IMR-90 (cell line): ENCODE measurements around the gene MACF1. TPM values are rescaled to one million over a fixed set of nuclear protein-coding genes. Genes with fewer than 3 reads are reported as not detected.

Experiments
- ATAC-seq: fragments of 200-7000 bp; cut with Tn5 transposase; 2 replicates; pipeline ENCODE4 v1.9.1; 2020; ENCODE audit warnings: low read depth, mild to moderate bottlenecking, moderate library complexity
- BruUV-seq: library from RNA; stranded (reverse); fragments of 400-500 nt; replicated peaks from 2 replicates; lab custom pipeline; 2021; lab: Mats Ljungman, UMichigan
- CTCF ChIA-PET: fragments of 300-600 bp; formaldehyde crosslinking; extraction: SDS; loops from one replicate; lab custom pipeline; 2021; ENCODE audit warnings: antibody characterized with exemption; lab: Yijun Ruan, JAX
- POLR2A ChIA-PET: fragments of 300-600 bp; sonication (Branson Sonifier 250); formaldehyde crosslinking; loops from one replicate; lab custom pipeline; 2022; ENCODE audit warnings: antibody characterized with exemption; ENCODE audit not compliant: unreplicated experiment; lab: Charles Lee
- DNase-seq: peaks from one replicate; pipeline ENCODE4 v3.0.0; 2013
- H2AFZ ChIP-seq: replicated peaks from 2 replicates; pipeline ENCODE3; 2013; ENCODE audit warnings: low read length, mild to moderate bottlenecking; ENCODE audit not compliant: poor library complexity
- H2AK5ac ChIP-seq: 2 replicates; pipeline ENCODE4 v1.6.1; 2013; ENCODE audit warnings: low read depth, low read length, inconsistent platforms
- H2AK9ac ChIP-seq: replicated peaks from 2 replicates; pipeline ENCODE3; 2013; ENCODE audit warnings: mild to moderate bottlenecking, low read depth, low read length, moderate library complexity; ENCODE audit not compliant: poor library complexity
- H2BK120ac ChIP-seq: 2 replicates; pipeline ENCODE4 v1.6.1; 2013; ENCODE audit warnings: low read depth, low read length, inconsistent platforms
- H2BK15ac ChIP-seq: 3 replicates; pipeline ENCODE4 v1.6.1; 2013; ENCODE audit warnings: low read depth, low read length, inconsistent platforms
- H2BK20ac ChIP-seq: 2 replicates; pipeline ENCODE4 v1.6.1; 2013; ENCODE audit warnings: low read depth, mild to moderate bottlenecking, inconsistent platforms, low read length, moderate library complexity
- H2BK5ac ChIP-seq: 2 replicates; pipeline ENCODE4 v1.6.1; 2013; ENCODE audit warnings: mild to moderate bottlenecking, low read depth, low read length, inconsistent platforms; ENCODE audit not compliant: poor library complexity, severe bottlenecking
- H3K14ac ChIP-seq: replicated peaks from 2 replicates; pipeline ENCODE4 v1.6.1; 2013; ENCODE audit warnings: low read depth, low read length, inconsistent platforms
- H3K18ac ChIP-seq: 2 replicates; pipeline ENCODE4 v1.6.1; 2013; ENCODE audit warnings: low read depth, low read length, control low read depth
- H3K23ac ChIP-seq: 2 replicates; pipeline ENCODE4 v1.6.1; 2013; ENCODE audit warnings: low read depth, low read length, inconsistent platforms
- H3K27ac ChIP-seq: 2 replicates; pipeline ENCODE4 v1.5.1; 2013; ENCODE audit warnings: mild to moderate bottlenecking, control low read depth, low read length; ENCODE audit not compliant: insufficient read depth
- H3K27me3 ChIP-seq: 2 replicates; pipeline ENCODE4 v1.6.1; 2013; ENCODE audit warnings: low read length; ENCODE audit not compliant: control insufficient read depth, insufficient read depth
- H3K36me3 ChIP-seq: 2 replicates; pipeline ENCODE4 v1.6.1; 2013; ENCODE audit warnings: low read length, mixed read lengths; ENCODE audit not compliant: control insufficient read depth, insufficient read depth
- H3K4ac ChIP-seq: 2 replicates; pipeline ENCODE4 v1.6.1; 2013; ENCODE audit warnings: low read depth, low read length, inconsistent platforms
- H3K4me1 ChIP-seq: 2 replicates; pipeline ENCODE4 v1.6.1; 2013; ENCODE audit warnings: low read length, mixed read lengths; ENCODE audit not compliant: control insufficient read depth, insufficient read depth
- H3K4me2 ChIP-seq: 2 replicates; pipeline ENCODE4 v1.6.1; 2013; ENCODE audit warnings: low read depth, mild to moderate bottlenecking, control low read depth, low read length, moderate library complexity
- H3K4me3 ChIP-seq: 2 replicates; pipeline ENCODE4 v1.5.1; 2013; ENCODE audit warnings: low read depth, mild to moderate bottlenecking, control low read depth, low read length, moderate library complexity; ENCODE audit not compliant: insufficient read depth
- H3K56ac ChIP-seq: 2 replicates; pipeline ENCODE4 v1.6.1; 2013; ENCODE audit warnings: low read length, inconsistent platforms; ENCODE audit not compliant: insufficient read depth; ENCODE audit errors: extremely low read depth
- H3K79me1 ChIP-seq, 2 experiments: 2 replicates each; pipeline ENCODE4 v1.6.1; 2013; ENCODE audit warnings: low read length in 2 of 2, inconsistent platforms in 1 of 2, low read depth in 1 of 2
- H3K9ac ChIP-seq: 2 replicates; pipeline ENCODE4 v1.6.1; 2013; ENCODE audit warnings: low read depth, low read length, control low read depth
- H3K9me1 ChIP-seq: 2 replicates; pipeline ENCODE4 v1.6.1; 2013; ENCODE audit warnings: low read length, inconsistent platforms; ENCODE audit not compliant: insufficient read depth
- H3K9me3 ChIP-seq: 2 replicates; pipeline ENCODE4 v1.6.1; 2013; ENCODE audit warnings: low read length; ENCODE audit not compliant: control insufficient read depth, insufficient read depth
- H4K20me1 ChIP-seq: 2 replicates; pipeline ENCODE4 v1.6.1; 2013; ENCODE audit warnings: low read length, inconsistent platforms; ENCODE audit not compliant: insufficient read depth
- H4K5ac ChIP-seq: 2 replicates; pipeline ENCODE4 v1.6.1; 2013; ENCODE audit warnings: mild to moderate bottlenecking, low read depth, low read length, control low read depth
- H4K8ac ChIP-seq, 2 experiments: 2 replicates each; pipeline ENCODE4 v1.6.1; 2013; ENCODE audit warnings: low read depth in 2 of 2, low read length in 2 of 2, control low read depth in 1 of 2, inconsistent platforms in 1 of 2
- H4K91ac ChIP-seq: 2 replicates; pipeline ENCODE4 v1.6.1; 2013; ENCODE audit warnings: low read depth, low read length, inconsistent platforms; ENCODE audit not compliant: insufficient read depth
- BHLHE40 ChIP-seq: fragments of 150-350 bp; IDR thresholded peaks from 2 replicates; pipeline ENCODE4 v1.6.1; 2016; ENCODE audit warnings: mild to moderate bottlenecking, low read depth, low read length
- CEBPB ChIP-seq: IDR thresholded peaks from 2 replicates; pipeline ENCODE4 v1.6.1; 2012; ENCODE audit warnings: low read depth, low read length, improper control_type of control experiment
- CHD1 ChIP-seq: IDR thresholded peaks from 2 replicates; pipeline ENCODE4 v1.6.1; 2012; ENCODE audit warnings: low read depth, low read length, improper control_type of control experiment
- CTCF ChIP-seq: conservative IDR thresholded peaks from 2 replicates; pipeline ENCODE4 v1.5.1; 2012; ENCODE audit warnings: mild to moderate bottlenecking, low read depth, low read length, improper control_type of control experiment
- FOS ChIP-seq: fragments of 150-350 bp; IDR thresholded peaks from 2 replicates; pipeline ENCODE4 v1.6.1; 2016; ENCODE audit warnings: low read depth, low read length
- MAFK ChIP-seq: IDR thresholded peaks from 2 replicates; pipeline ENCODE4 v1.6.1; 2012; ENCODE audit warnings: low read depth, low read length, improper control_type of control experiment
- MAZ ChIP-seq: IDR thresholded peaks from 2 replicates; pipeline ENCODE4 v1.6.1; 2012; ENCODE audit warnings: low read depth, mild to moderate bottlenecking, low read length, improper control_type of control experiment, moderate library complexity, borderline replicate concordance
- MXI1 ChIP-seq: IDR thresholded peaks from 2 replicates; pipeline ENCODE4 v1.6.1; 2012; ENCODE audit warnings: low read depth, mild to moderate bottlenecking, low read length, moderate library complexity, borderline replicate concordance
- NFE2L2 ChIP-seq: fragments of 150-350 bp; IDR thresholded peaks from 2 replicates; pipeline ENCODE4 v1.6.1; 2016; ENCODE audit warnings: low read depth, mild to moderate bottlenecking, low read length
- POLR2A ChIP-seq: IDR thresholded peaks from 2 replicates; pipeline ENCODE4 v1.6.1; 2012; ENCODE audit warnings: mild to moderate bottlenecking, low read depth, low read length
- RAD21 ChIP-seq: IDR thresholded peaks from 2 replicates; pipeline ENCODE4 v1.6.1; 2012; ENCODE audit warnings: low read length, improper control_type of control experiment
- RCOR1 ChIP-seq: IDR thresholded peaks from 2 replicates; pipeline ENCODE4 v1.6.1; 2012; ENCODE audit warnings: mild to moderate bottlenecking, low read length, improper control_type of control experiment; ENCODE audit not compliant: insufficient replicate concordance
- RFX5 ChIP-seq: IDR thresholded peaks from 2 replicates; pipeline ENCODE4 v1.8.0; 2012; ENCODE audit warnings: low read depth, mild to moderate bottlenecking, low read length, moderate library complexity
- SMC3 ChIP-seq: fragments of 150-350 bp; IDR thresholded peaks from 2 replicates; pipeline ENCODE4 v1.6.1; 2016; ENCODE audit warnings: low read depth, mild to moderate bottlenecking, antibody characterized with exemption, low read length, moderate library complexity
- USF2 ChIP-seq: fragments of 150-350 bp; IDR thresholded peaks from 2 replicates; pipeline ENCODE4 v1.6.1; 2017; ENCODE audit warnings: mild to moderate bottlenecking, antibody characterized with exemption, low read length, low read depth
- WGBS, 2 experiments: methylation state at CpG; one replicate each; pipeline versions ENCODE4 v1.1.5 to v1.1.7; 2013; ENCODE audit warnings: missing lambda C conversion rate in 2 of 2; ENCODE audit not compliant: insufficient read length in 1 of 2; ENCODE audit errors: extremely low coverage in 2 of 2; 5-methylcytosine and 5-hydroxymethylcytosine counted together
- dilution Hi-C: fragments of 300-500 bp; cut with HindIII; formaldehyde crosslinking; loops from one replicate; pipeline ENCODE4 v1.14.3; 2018; ENCODE audit warnings: low sequenced_read_pairs; ENCODE audit not compliant: unreplicated experiment
- in situ Hi-C: fragments of 300-500 bp; cut with MboI; formaldehyde crosslinking; loops from 3 replicates; pipeline ENCODE4 v1.14.3; 2019; ENCODE audit warnings: low sequenced_read_pairs, inconsistent platforms, mixed read lengths
- intact Hi-C: fragments of 100-400 bp; cut with micrococcal nuclease; formaldehyde crosslinking; loops from 2 replicates; pipeline ENCODE4 v1.10.0; 2022
- polyA plus RNA-seq, 3 experiments: library from polyadenylated mRNA; depleted of rRNA; stranded (reverse); fragments of >200 nt; gene quantifications; 2 replicates each; pipeline ENCODE4 v1.2.3, GENCODE V29; 2012; ENCODE audit warnings: low replicate concordance in 1 of 3
- total RNA-seq: library from RNA; depleted of rRNA; stranded (reverse); fragments of >200 nt; gene quantifications from 2 replicates; pipeline ENCODE4 v1.2.3, GENCODE V29; 2012
- TF ChIP-seq, protein P1 (sequence below): fragments of 150-350 bp; IDR thresholded peaks from 2 replicates; pipeline ENCODE4 v1.6.1; 2016; ENCODE audit warnings: low read depth, mild to moderate bottlenecking, low read length, moderate library complexity, borderline replicate concordance

MACF1 gene
- total and polyA plus RNA-seq, 2 of the 4 experiments (the other 2 are of a cell fraction): 67.6 to 369 TPM

DNA sequence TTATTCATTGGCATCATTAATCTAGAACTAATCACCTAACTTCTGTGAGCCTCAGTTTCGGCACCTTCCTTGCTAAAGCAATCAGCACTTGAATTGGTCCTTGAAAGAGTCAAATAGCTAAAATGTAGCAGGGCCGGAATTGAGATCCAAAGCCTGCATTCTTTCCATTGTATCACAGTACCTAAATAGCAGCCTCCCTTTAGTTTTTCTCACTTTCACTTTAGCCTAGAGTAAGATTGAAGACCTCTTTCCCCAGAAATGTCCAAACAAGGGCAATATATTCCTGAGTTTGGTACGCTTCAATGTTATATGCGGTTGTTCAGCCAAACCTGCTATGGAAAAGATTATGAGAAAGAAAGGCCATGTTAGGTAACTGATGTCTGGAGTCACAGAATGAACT lies 165.1 kb downstream of the MACF1 start:
- no peak overlapping the region for H2BK5ac ChIP-seq
- DNase-seq: no peak
- no peak overlapping the region for H3K4me2 ChIP-seq
- CTCF ChIA-PET: interaction anchor here (1.2 to 1.6 kb wide), 2 partner anchors 42 to 271 kb away, joined by 5 read pairs; no protein-coding TSS in a partner anchor
- H3K18ac ChIP-seq: no peak overlapping the region
- no peak overlapping the region for H3K23ac ChIP-seq
- H3K9ac ChIP-seq: no peak overlapping the region
- peaks cover 50% of the 10 kb centered on the region for H3K36me3 ChIP-seq
- TF ChIP-seq RCOR1 (no peak), MAFK (no peak), USF2 (no peak), MAZ (no peak), FOS (no peak), SMC3 (no peak), CTCF (no peak), BHLHE40 (no peak), RFX5 (no peak), RAD21 (no peak), CHD1 (no peak), NFE2L2 (no peak), POLR2A (no peak), MXI1 (no peak), CEBPB (no peak)
- TF ChIP-seq, protein P1, sequence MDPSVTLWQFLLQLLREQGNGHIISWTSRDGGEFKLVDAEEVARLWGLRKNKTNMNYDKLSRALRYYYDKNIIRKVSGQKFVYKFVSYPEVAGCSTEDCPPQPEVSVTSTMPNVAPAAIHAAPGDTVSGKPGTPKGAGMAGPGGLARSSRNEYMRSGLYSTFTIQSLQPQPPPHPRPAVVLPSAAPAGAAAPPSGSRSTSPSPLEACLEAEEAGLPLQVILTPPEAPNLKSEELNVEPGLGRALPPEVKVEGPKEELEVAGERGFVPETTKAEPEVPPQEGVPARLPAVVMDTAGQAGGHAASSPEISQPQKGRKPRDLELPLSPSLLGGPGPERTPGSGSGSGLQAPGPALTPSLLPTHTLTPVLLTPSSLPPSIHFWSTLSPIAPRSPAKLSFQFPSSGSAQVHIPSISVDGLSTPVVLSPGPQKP: no peak
- no peak overlapping the region for H2AK9ac ChIP-seq
- dilution Hi-C loops (loop anchor here (25.0 kb wide), 1 partner anchor 93 kb away; no protein-coding TSS in a partner anchor), in situ Hi-C loops (no loop called here), intact Hi-C loops (loop anchor here (5.0 kb wide), 1 partner anchor 68 kb away; no protein-coding TSS in a partner anchor)
- 100% methylated on average over 2 of the region's 4 CpGs; no CpG with 5 or more reads in 1 of the 2 experiments for WGBS, 2 experiments
- H2BK20ac ChIP-seq: no peak overlapping the region
- no peak overlapping the region for H2BK120ac ChIP-seq
- H3K4me1 ChIP-seq: 0 out of 2 replicates have a peak, but pooled peaks cover 1% of the 10 kb centered on the region
- H4K8ac ChIP-seq: no peak overlapping the region
- no peak overlapping the region for H3K14ac ChIP-seq
- no TSS peak for BruUV-seq
- H2AFZ ChIP-seq: no peak overlapping the region
- H3K4ac ChIP-seq: no peak overlapping the region
- POLR2A ChIA-PET: no interaction called here
- no peak for ATAC-seq
- no peaks in the 10 kb centered on the region; the same call in none of the 2 replicates for H3K9me1 ChIP-seq
- no peak overlapping the region for H4K5ac ChIP-seq
- H4K91ac ChIP-seq: no peak overlapping the region
- no peaks in the 10 kb centered on the region for H3K9me3 ChIP-seq
- no peaks in the 10 kb centered on the region for H4K20me1 ChIP-seq
- H2BK15ac ChIP-seq: no peak overlapping the region
- H2AK5ac ChIP-seq: no peak overlapping the region
- H3K56ac ChIP-seq: no peak overlapping the region
- no peaks in the 10 kb centered on the region for H3K27me3 ChIP-seq
- no peak overlapping the region for H3K27ac ChIP-seq
- peaks cover 3 to 23% of the 10 kb centered on the region in 2 experiments; a peak in 3 of 4 replicates for H3K79me1 ChIP-seq
- no peak overlapping the region for H3K4me3 ChIP-seq
